A549 (cell line): ENCODE data around the gene NCOA5. TPM values are rescaled to one million over a fixed set of nuclear protein-coding genes. Genes with fewer than 3 reads are reported as not detected.

Experiments used
- ATAC-seq, 2 experiments: fragments of 200-7000 bp in 1 of 2; fragments of >200 bp in 1 of 2; cut with Nextera tagmentation in 1 of 2; cut with Tn5 transposase in 1 of 2; 3 replicates each; pipeline versions ENCODE4 v1.8.0 to v1.9.1; 2018 to 2020; ENCODE audit warnings: mild to moderate bottlenecking in 1 of 2, moderate library complexity in 1 of 2
- CTCF ChIA-PET: fragments of 300-600 bp; sonication (Branson Sonifier 250); formaldehyde crosslinking; extraction: SDS; loops from one replicate; lab custom pipeline; 2021; ENCODE audit warnings: antibody characterized with exemption, inconsistent platforms; lab: Yijun Ruan, JAX
- POLR2A ChIA-PET: fragments of 350-600 bp; formaldehyde crosslinking; extraction: SDS; loops from one replicate; lab custom pipeline; 2021; ENCODE audit warnings: antibody characterized with exemption, inconsistent platforms; lab: Yijun Ruan, JAX
- DNase-seq, 2 experiments: peaks; one replicate each; pipeline versions ENCODE4 v3.0.0 to v3.0.0-alpha.2; 2011 to 2016; ENCODE audit warnings: low read depth in 1 of 2, low spot score in 1 of 2
- FAIRE-seq: peaks from 2 replicates; lab custom pipeline; 2011; peaks lifted over from hg19 to GRCh38; lab: Jason Lieb, UNC
- H3K27ac ChIP-seq, 2 experiments: fragments of >200 bp; sonication (Bioruptor Twin); formaldehyde crosslinking; 3 replicates each; pipeline ENCODE4 v1.5.1; 2016 to 2017
- H3K4me1 ChIP-seq: fragments of >200 bp; sonication (Bioruptor Twin); formaldehyde crosslinking; 3 replicates; pipeline ENCODE4 v1.6.1; 2016
- H3K4me2 ChIP-seq: fragments of >200 bp; sonication (Bioruptor Twin); formaldehyde crosslinking; 3 replicates; pipeline ENCODE4 v1.6.1; 2016
- H3K4me3 ChIP-seq: fragments of >200 bp; sonication (Bioruptor Twin); formaldehyde crosslinking; 3 replicates; pipeline ENCODE4 v1.5.1; 2016
- H3K9me3 ChIP-seq: fragments of >200 bp; sonication (Bioruptor Twin); formaldehyde crosslinking; 3 replicates; pipeline ENCODE4 v1.6.1; 2016
- ATOH8 ChIP-seq: fragments of 250-450 bp; sonication (Bioruptor Pico); IDR thresholded peaks from 2 replicates; pipeline ENCODE4 v1.5.0; 2020; ENCODE audit warnings: low read depth, mild to moderate bottlenecking, moderate library complexity
- BCL3 ChIP-seq: fragments of >200 bp; sonication (Bioruptor Twin); formaldehyde crosslinking; IDR thresholded peaks from 3 replicates; pipeline ENCODE4 v1.6.1; 2016
- CBX8 ChIP-seq: fragments of 200-600 bp; sonication (generic); IDR thresholded peaks from 2 replicates; pipeline ENCODE4 v1.6.1; 2016
- CHD2 ChIP-seq: fragments of 150-350 bp; IDR thresholded peaks from 2 replicates; pipeline ENCODE4 v1.6.1; 2014; ENCODE audit warnings: low read length; ENCODE audit not compliant: partially characterized antibody
- CHD4 ChIP-seq: fragments of 200-600 bp; sonication (generic); IDR thresholded peaks from 2 replicates; pipeline ENCODE4 v1.6.1; 2016; ENCODE audit warnings: antibody characterized with exemption, mild to moderate bottlenecking, borderline replicate concordance
- E2F6 ChIP-seq: IDR thresholded peaks from 2 replicates; pipeline ENCODE4 v1.6.1; 2012; ENCODE audit warnings: low read depth, borderline replicate concordance
- EHF ChIP-seq: fragments of 250-450 bp; sonication (Bioruptor Pico); IDR thresholded peaks from 2 replicates; pipeline ENCODE4 v1.5.0; 2020; ENCODE audit warnings: mild to moderate bottlenecking
- EHMT2 ChIP-seq: fragments of 200-600 bp; sonication (generic); IDR thresholded peaks from 2 replicates; pipeline ENCODE4 v1.6.1; 2016; ENCODE audit warnings: antibody characterized with exemption, low read depth, mild to moderate bottlenecking, moderate library complexity
- EP300 ChIP-seq, 2 experiments: fragments of >200 bp; sonication (Bioruptor Twin); formaldehyde crosslinking; IDR thresholded peaks; 2 replicates in 1 of 2; 3 replicates in 1 of 2; pipeline ENCODE4 v1.6.1; 2016 to 2017
- HDAC2 ChIP-seq: fragments of 200-600 bp; sonication (generic); IDR thresholded peaks from 2 replicates; pipeline ENCODE4 v1.6.1; 2016
- HOXB13 ChIP-seq: fragments of 250-450 bp; sonication (Bioruptor Pico); IDR thresholded peaks from 2 replicates; pipeline ENCODE4 v1.5.0; 2020; ENCODE audit warnings: low read depth, mild to moderate bottlenecking, moderate library complexity
- HOXB5 ChIP-seq: fragments of 250-450 bp; sonication (Bioruptor Pico); IDR thresholded peaks from 2 replicates; pipeline ENCODE4 v1.5.0; 2020; ENCODE audit warnings: mild to moderate bottlenecking, moderate library complexity
- JUN ChIP-seq, 2 experiments: fragments of >200 bp; sonication (Bioruptor Twin); formaldehyde crosslinking; IDR thresholded peaks; 2 replicates in 1 of 2; 3 replicates in 1 of 2; pipeline ENCODE4 v1.6.1; 2016 to 2017
- KDM1A ChIP-seq: fragments of 200-600 bp; sonication (generic); IDR thresholded peaks from 2 replicates; pipeline ENCODE4 v1.6.1; 2016; ENCODE audit warnings: low read depth, mild to moderate bottlenecking
- MAZ ChIP-seq: fragments of 150-350 bp; IDR thresholded peaks from 2 replicates; pipeline ENCODE4 v1.6.1; 2014; ENCODE audit warnings: antibody characterized with exemption, low read depth, low read length, borderline replicate concordance
- NFE2L2 ChIP-seq: fragments of 150-350 bp; conservative IDR thresholded peaks from 2 replicates; pipeline ENCODE4 v1.6.1; 2014; ENCODE audit warnings: low read length
- NPAS2 ChIP-seq: fragments of 250-450 bp; sonication (Bioruptor Pico); IDR thresholded peaks from 2 replicates; pipeline ENCODE4 v1.8.0; 2022; ENCODE audit warnings: mild to moderate bottlenecking, moderate library complexity, borderline replicate concordance
- PBX3 ChIP-seq: IDR thresholded peaks from 2 replicates; pipeline ENCODE4 v1.6.1; 2012
- PHF8 ChIP-seq: fragments of 200-600 bp; sonication (generic); IDR thresholded peaks from 2 replicates; pipeline ENCODE4 v1.6.1; 2016; ENCODE audit warnings: low read depth, mild to moderate bottlenecking, antibody characterized with exemption, moderate library complexity, borderline replicate concordance
- RAD21 ChIP-seq, 2 experiments: fragments of >200 bp in 1 of 2; sonication (Bioruptor Twin) in 1 of 2; formaldehyde crosslinking in 1 of 2; IDR thresholded peaks in 1 of 2; conservative IDR thresholded peaks in 1 of 2; 2 replicates in 1 of 2; 3 replicates in 1 of 2; pipeline ENCODE4 v1.6.1; 2012 to 2018; ENCODE audit warnings: inconsistent platforms in 1 of 2
- RARB ChIP-seq: fragments of 250-450 bp; sonication (Bioruptor Pico); IDR thresholded peaks from 2 replicates; pipeline ENCODE4 v1.8.0; 2021; ENCODE audit warnings: mild to moderate bottlenecking, moderate library complexity
- REST ChIP-seq: fragments of 200-600 bp; sonication (generic); IDR thresholded peaks from 2 replicates; pipeline ENCODE4 v1.6.1; 2016; ENCODE audit warnings: antibody characterized with exemption, mild to moderate bottlenecking, moderate library complexity
- RNF2 ChIP-seq: fragments of 200-600 bp; sonication (generic); IDR thresholded peaks from 2 replicates; pipeline ENCODE4 v1.6.1; 2016; ENCODE audit warnings: low read depth, mild to moderate bottlenecking, antibody characterized with exemption, moderate library complexity, borderline replicate concordance
- SMC3 ChIP-seq: fragments of >200 bp; sonication (Bioruptor Twin); formaldehyde crosslinking; IDR thresholded peaks from 3 replicates; pipeline ENCODE4 v1.6.1; 2018; ENCODE audit warnings: inconsistent platforms
- SREBF2 ChIP-seq: fragments of 450-650 bp; IDR thresholded peaks from 2 replicates; pipeline ENCODE4 v1.6.1; 2014; ENCODE audit warnings: mild to moderate bottlenecking, moderate library complexity
- ZC3H11A ChIP-seq: fragments of 450-650 bp; IDR thresholded peaks from 2 replicates; pipeline ENCODE4 v1.6.1; 2014; ENCODE audit warnings: antibody characterized with exemption, mild to moderate bottlenecking
- WGBS: methylation state at CpG from one replicate; pipeline ENCODE4 v1.1.6; 2017; ENCODE audit errors: missing lambda C conversion rate; 5-methylcytosine and 5-hydroxymethylcytosine counted together
- polyA plus RNA-seq, 4 experiments: library from polyadenylated mRNA; depleted of rRNA in 3 of 4; stranded (reverse); fragments of >200 nt; fragmentation: RNase III in 1 of 4; extraction: RNeasy Plus Mini Kit Qiagen cat#74134 plus additional on column Dnase treatment in 1 of 4; gene quantifications; 2 replicates in 3 of 4; 3 replicates in 1 of 4; pipeline ENCODE4 v1.2.3, GENCODE V29; 2011 to 2017

Gene NCOA5
- polyA plus RNA-seq, 2 of the 4 experiments (the other 2 are of a cell fraction), result 27.2 to 28.0 TPM

GRCh38 chr20:46083101-46083500, 6.7 kb downstream of the NCOA5 start:
- TF ChIP-seq SREBF2 (no peak), EP300 (IDR thresholded peaks at IDR 0.05) (no peak), RNF2 (no peak), RARB (CRISPR knock-in tag) (no peak), ZC3H11A (no peak), MAZ (no peak), PHF8 (no peak), SMC3 (no peak), EHMT2 (no peak)
- TF ChIP-seq, all 56 proteins: peak for 0
- H3K4me3 ChIP-seq, result no peak overlapping the region
- H3K4me2 ChIP-seq, result no peak overlapping the region
- H3K9me3 ChIP-seq, result no peaks in the 10 kb centered on the region
- CTCF ChIA-PET, result interaction anchor here (1.0 kb wide), 1 partner anchor 92 kb away, joined by 3 read pairs; no protein-coding TSS in a partner anchor
- WGBS, result 93% methylated on average over 6 of the region's 6 CpGs
- H3K4me1 ChIP-seq, result peaks cover 42% of the 10 kb centered on the region
- H3K27ac ChIP-seq, result no peak overlapping the region
- no peak for FAIRE-seq
- POLR2A ChIA-PET, result no interaction called here
- no peak for ATAC-seq
- no peak for DNase-seq

- TF ChIP-seq JUN (IDR thresholded peaks at IDR 0.05), result no peak
- TF ChIP-seq RARB (CRISPR knock-in tag), result no peak
- TF ChIP-seq E2F6, result no peak
- no peak for TF ChIP-seq HOXB13 (CRISPR knock-in tag)
- no peak for TF ChIP-seq CHD2
- TF ChIP-seq NPAS2 (CRISPR knock-in tag), result no peak
- no peak for TF ChIP-seq CHD4
- TF ChIP-seq ZC3H11A, result no peak
- TF ChIP-seq BCL3, result no peak
- TF ChIP-seq PBX3, result no peak
- no peak for TF ChIP-seq HOXB5 (CRISPR knock-in tag)
- Histone ChIP-seq H3K4me3 (no peak overlapping the region), H3K4me1 (peaks cover 21% of the 10 kb centered on the region), H3K9me3 (no peaks in the 10 kb centered on the region), H3K27ac (no peak overlapping the region), H3K4me2 (no peak overlapping the region)
- DNase-seq (no peak), FAIRE-seq (no peak), ATAC-seq (no peak)
- WGBS, result 78% methylated on average over 1 of the region's 1 CpG
- POLR2A ChIA-PET, result no interaction called here
- CTCF ChIA-PET, result interaction anchor here (0.8 to 1.5 kb wide), 4 partner anchors 52 to 68 kb away, joined by 3 to 4 read pairs (median 4); no protein-coding TSS in a partner anchor
Measured at GRCh38 chr20:46081074-46081473, 8.7 kb downstream of the NCOA5 start.

GRCh38 chr20:46078954-46079353, 10.8 kb downstream of the NCOA5 start:
- DNase-seq (no peak), FAIRE-seq (no peak), ATAC-seq (no peak)
- whole genome bisulfite sequencing, result 93% methylated on average over 7 of the region's 7 CpGs
- ChIA-PET POLR2A (no interaction called here), CTCF (interaction anchor here (0.6 to 3.8 kb wide), 8 partner anchors 10 to 92 kb away, joined by 3 to 18 read pairs (median 4); no protein-coding TSS in a partner anchor)
- TF ChIP-seq RARB (CRISPR knock-in tag) (no peak), EHMT2 (no peak), MAZ (no peak), JUN (IDR thresholded peaks at IDR 0.05) (no peak), CHD2 (no peak), RAD21 (conservative IDR thresholded peaks at IDR 0.05 in 1 of 2, IDR thresholded peaks at IDR 0.05 in 1 of 2) (no peak), PHF8 (no peak), NFE2L2 (no peak), CBX8 (no peak), KDM1A (no peak), HDAC2 (no peak), HOXB13 (CRISPR knock-in tag) (no peak), REST (no peak), ATOH8 (no peak), EHF (CRISPR knock-in tag) (no peak)
- Histone ChIP-seq H3K4me2 (no peak overlapping the region), H3K27ac (no peak overlapping the region), H3K4me1 (peaks cover under 1% of the 10 kb centered on the region; the same call in 1 of the 3 replicates), H3K9me3 (no peaks in the 10 kb centered on the region), H3K4me3 (no peak overlapping the region)
